GM18858 (cell line): ENCODE results near the gene OBSL1.

ENCODE experiments used
- ATAC-seq: cut with Tn5 transposase; IDR thresholded peaks from one replicate; pipeline ENCODE4 v1.9.1; 2021; ENCODE audit not compliant: unreplicated experiment

OBSL1 gene

DNA sequence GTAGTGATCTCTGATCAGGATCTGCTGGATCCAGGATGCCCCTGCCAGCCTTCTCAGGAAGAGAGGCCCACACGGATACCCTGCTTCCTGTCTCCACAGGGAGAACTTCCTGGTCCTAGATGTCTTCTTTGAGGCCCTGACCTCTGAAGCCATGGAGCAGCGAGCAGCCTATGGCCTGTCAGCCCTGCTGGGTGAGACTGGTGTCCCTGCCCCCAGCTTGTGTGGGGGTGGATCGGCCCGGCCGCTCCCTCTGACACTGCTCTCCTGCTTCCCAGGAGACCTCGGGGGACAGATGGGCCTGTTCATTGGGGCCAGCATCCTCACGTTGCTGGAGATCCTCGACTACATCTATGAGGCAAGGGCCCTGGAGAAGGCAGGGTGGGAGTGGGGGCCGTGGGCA, 34.4 kb downstream of the OBSL1 start:
- ATAC-seq: no peak

DNA sequence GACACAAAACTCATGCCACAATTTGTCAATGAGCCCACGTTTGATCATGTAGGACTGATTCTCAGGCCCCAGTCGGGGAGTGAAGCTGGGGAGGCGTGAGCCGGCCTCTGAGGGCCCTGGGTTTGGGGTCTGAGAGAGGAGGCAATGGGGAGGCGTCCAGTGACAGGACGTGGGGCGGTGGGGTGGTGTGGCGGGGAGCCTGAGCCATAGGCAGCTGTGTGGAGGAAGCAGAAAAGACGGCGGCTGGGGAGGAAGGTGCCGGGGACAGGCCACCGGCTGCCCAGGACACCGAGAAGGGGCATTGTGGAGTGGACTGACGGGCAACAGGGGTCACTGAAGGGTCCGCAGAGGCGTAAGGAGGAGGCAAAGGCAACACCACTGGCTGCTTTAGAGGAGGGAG, 34.9 kb downstream of the OBSL1 start:
- no peak for ATAC-seq

GRCh38 chr2:219533930-219534661, 37.2 kb downstream of the OBSL1 start:
- no peak for ATAC-seq

DNA sequence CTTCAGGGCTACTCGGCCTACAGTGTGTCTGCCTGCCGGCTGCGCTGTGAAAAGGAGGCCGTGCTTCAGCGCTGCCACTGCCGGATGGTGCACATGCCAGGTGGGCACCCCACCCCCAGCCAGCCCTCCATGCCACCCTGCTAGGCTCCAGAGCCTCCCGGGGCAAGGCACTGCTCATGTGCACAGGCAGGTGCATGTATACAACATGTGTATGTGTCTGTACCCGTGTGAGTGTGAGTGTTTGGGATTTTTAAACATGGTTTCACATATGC, 39.0 kb downstream of the OBSL1 start:
- ATAC-seq: no peak

GRCh38 chr2:219531639-219532377, 39.5 kb downstream of the OBSL1 start:
- no peak for ATAC-seq

DNA sequence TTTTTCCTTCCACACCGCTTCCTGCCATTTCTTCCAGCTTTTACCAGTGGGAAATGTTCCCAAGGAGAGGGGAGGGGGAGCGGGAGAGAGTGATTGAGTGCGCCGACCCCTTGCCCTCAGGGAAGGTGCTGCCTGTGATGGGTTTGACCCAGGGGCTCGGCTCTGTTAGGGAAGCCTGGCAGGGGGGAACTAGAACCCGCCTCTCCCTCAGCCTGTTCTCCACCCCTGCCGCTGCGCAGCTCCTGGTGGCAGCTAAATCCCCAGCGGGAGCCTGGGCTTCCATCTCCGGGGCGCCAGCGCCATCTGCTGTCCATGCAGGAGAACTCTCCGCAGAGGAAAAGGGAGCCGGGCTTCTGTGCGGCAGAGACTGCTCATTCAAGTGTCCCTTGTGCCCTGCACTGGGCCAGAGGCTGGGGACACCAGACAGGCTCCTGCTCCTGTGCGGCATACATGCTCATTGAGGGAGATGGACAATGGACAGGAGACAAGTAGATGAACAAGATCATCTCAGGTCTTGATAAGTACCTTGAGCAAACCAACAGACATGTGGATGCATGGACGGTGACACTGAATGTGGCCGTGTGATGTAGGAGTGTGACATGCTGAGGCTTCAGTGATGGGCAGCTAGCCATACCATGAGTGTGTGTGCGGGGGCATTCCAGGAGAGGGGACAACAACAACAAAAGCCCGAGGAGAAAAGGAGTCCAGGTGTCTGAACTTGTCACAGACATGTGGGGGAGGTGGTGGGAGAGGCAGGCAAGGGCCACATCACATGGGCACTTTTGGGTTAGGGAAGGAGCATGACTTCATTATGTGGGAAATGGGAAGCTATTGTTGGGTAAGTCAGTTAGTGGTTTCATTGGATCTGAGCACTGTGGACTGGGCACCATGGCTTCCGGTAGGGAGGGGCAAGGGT, 41.0 kb downstream of the OBSL1 start:
- ATAC-seq: no peak

DNA sequence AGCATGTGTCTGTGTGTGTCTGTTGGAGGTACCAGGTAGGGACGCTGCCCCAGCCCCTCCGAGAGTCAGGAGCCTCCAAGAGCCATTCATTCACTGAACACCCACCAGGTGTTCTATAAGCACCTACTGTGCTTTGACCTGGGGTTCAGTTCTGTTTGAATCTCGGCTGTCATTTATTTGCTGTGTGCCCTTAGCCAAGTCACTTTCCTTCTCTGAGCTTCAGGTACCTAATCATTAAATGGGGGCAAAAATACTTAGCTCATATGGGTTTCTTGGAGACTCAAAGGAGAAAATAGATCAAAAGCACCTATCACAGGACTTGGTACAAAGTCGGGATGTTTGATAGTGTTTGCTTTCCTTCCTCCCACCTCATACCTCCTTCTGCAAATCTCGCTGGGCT, 43.9 kb downstream of the OBSL1 start:
- ATAC-seq: no peak

- no peak for ATAC-seq
Observed at GRCh38 chr2:219527076-219527394, 44.3 kb downstream of the OBSL1 start.

GRCh38 chr2:219526320-219527075, 44.8 kb downstream of the OBSL1 start:
- ATAC-seq: no peak

- no peak for ATAC-seq
Observed at GRCh38 chr2:219525533-219526232, 45.7 kb downstream of the OBSL1 start.

- ATAC-seq: no peak
Observed at GRCh38 chr2:219524817-219525216, 46.5 kb downstream of the OBSL1 start.

GRCh38 chr2:219523031-219523671, 48.2 kb downstream of the OBSL1 start:
- no peak for ATAC-seq

DNA sequence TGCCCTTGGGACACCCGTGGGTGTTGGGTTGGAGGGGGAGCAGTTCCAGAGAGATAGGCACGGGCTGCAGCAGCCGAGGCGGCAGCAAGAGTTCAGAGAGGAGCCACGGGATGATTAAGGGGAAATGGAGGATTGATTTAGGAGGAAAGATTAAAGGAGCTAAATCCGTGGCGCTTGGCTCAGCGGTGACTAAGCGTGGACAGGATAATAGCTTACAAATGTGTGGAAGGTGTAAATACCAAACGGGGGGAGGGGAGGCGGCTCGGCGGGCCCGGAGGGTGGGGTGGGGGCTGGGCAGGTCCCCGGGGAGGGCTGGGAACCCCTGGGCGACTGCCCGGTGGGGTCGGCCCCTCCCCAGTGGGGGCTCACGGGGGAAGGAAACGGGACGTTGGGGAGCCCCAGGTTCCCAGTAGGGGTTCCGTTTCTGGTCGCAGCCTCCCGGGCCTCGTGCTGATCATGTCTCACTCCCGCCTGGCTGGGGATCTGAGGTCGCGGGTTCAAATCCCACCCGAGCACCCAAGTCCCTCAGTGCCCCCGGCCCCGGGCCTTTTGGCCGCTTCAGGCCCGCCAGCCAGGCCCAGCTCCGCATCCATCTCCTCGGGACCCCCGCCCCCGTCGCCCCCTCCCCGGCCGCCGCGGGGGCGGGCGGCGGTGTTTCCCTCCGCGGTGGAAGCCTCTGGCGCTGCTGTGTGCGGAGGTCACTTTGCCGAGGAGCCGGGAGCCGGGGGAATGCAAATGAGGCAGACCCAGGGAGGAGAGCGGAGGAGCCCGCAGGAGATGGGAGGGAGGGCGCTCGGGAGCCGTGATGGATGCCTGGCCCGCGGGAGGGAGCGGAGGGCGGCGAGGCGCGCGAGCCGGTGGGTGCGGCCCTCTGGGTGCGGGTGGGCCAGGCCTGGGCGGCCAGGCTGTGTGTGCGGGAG, 49.0 kb downstream of the OBSL1 start:
- no peak for ATAC-seq

DNA sequence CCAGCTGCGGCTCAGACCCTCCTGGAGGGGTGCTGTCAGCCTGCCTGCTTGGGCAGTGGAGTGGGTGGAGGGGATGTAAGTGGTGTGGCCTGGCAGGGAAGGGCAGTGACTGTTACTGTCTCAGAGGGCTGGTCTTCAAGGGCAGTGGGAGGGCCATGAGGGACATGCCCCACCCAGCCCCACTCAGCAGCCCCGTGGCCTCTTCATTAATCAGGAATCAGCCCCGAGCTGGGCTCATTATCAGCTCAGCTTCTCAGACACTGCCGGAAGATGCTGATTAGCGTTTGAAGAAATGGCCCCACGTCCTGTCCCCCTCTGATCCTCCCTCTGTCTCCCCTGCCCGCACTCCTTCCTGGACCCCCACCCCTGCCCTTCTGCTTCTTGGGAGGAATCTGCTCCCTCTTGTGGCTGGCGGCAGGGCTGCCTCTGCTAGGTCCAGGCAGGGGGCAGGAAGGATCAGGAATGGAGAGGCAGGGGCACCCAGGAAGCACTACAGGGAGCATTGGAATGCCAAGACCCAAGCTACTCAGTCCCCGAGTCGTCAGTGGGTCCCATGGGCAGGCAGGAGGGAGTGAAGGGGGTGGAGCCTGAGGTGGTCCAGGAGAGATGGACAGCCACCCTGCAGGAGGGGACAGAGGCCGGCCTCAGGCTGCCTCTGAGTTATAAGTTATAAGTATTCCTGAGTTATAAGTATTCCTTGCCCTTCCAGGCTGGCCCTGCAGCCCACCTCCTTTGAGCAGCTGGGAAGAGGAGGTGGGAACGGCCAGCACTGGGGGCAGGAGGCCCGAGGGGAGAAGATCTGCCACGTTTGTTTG, 50.1 kb downstream of the OBSL1 start:
- no peak for ATAC-seq

- ATAC-seq: no peak
Observed at GRCh38 chr2:219520079-219520478, 51.3 kb downstream of the OBSL1 start.

- ATAC-seq: no peak
Observed at GRCh38 chr2:219519526-219519916, 51.8 kb downstream of the OBSL1 start.

DNA sequence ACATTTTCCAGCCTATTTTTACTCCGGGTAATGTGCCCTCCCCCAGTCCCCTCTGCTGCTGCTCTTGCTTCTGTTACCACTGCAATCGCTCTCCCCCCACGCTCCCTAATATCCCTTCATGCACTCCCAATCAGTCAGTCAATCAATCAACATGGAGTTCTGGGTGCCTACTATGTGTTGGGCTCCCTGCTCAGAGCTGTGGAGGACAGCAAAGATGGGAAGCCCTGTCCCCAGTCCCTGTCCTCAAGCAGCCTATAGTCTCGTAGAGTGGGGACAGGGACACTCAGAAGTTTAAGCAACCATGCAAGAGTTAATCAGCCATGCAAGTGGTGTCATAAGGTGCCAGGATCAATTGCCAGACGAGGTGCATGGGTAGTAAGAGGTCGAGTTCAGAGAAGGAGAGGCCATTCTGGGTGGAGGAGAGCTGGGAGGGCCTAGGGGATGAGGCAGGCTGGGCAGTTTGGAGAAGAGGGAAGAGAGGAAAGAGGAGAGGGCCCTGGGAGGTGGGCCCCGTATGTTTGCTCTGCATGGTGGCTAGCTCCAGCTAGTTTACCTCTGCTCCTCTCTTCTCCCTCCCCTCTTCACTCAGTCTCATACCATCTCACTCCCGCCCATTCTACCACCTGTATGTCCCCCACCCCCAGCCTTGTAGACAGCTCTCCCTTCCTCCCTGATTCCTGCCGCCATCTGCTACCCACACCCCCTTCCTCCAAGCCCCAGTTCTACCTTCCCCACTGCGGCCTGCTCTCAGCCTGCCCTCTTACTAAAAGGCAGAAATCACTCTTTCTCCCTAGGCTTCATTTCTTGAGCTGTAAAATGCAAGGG, 53.2 kb downstream of the OBSL1 start:
- ATAC-seq: no peak
